UCSD-AML1 (cell line): ENCODE measurements around the gene SKP2.
A peak's percentile ranks its signal among the peaks of the same experiment; 100 is the strongest.
"Not testable (repeated sequence)": the region's sequence is repeated elsewhere in the genome, so short reads cannot be mapped to it uniquely, and the experiment has no call there.

Experiments
- DNase-seq: peaks from one replicate; lab custom pipeline; 2025; ENCODE audit not compliant: unreplicated experiment; lab: John Stamatoyannopoulos, UW

Gene SKP2

GRCh38 chr5:36151434-36152323 is at the start of gene SKP2, which contains the start of gene LMBRD2:
Gene SKP2 (plus strand): TSS chr5:36152111. CDS start chr5:36152263, 152 bp downstream.
Gene LMBRD2 (minus strand): TSS chr5:36151887. CDS start chr5:36143349, 8,538 bp downstream.
- DNase-seq, result peak; percentile 96

DNA sequence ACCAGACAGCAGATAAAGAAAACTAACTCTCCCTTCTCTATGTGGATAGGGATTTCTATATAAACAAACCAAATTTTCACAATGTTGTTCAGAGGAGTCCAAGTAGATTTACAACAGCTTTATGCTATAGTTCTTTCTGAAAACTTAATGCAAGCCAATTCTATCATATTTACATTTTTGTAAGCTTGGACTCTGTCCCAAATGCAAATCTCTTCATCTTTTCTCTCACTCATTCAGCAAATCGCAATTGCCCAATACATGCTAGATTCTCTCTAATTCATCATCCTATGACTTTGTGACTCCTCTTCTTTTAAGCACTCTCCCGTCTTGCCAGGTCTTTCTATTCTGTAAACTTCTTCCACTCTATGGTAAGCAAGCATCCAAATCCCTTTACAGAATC is 46.1 kb upstream of the SKP2 start:
- DNase-seq, result no peak

DNA sequence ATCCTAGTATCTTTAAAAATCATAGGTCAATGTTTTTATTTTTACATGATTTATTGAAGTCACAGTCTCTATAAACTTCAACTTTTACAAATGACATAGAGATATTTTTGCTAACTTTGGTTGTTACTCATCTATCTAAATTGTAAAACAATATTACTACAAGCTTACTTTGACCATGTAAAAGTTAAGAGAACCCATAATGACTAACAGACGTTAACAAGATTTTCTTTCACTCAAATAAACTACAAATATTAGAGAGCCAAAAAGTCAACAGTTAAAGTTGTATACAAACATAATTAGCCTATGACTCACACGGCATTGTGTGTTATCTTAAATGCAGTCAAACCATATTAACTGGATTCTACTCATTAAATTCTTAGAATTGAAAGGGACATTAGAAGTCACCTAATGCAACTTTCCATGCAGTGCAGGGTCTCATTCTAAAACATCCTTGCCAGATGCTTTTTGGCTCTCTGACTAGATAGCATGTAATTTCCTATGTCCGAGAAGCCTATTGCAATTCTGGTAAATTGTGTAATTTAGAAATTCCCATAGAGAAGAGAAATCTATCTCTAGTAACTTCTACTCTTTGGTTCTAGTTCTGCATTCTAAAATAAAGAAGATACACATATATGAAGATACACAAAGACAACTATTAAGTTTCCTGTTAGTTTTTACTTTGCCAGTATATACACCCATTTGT is 43.0 kb upstream of the SKP2 start:
- DNase-seq, result no peak

- DNase-seq, result no peak
Observed at GRCh38 chr5:36111238-36111637, 40.7 kb upstream of the SKP2 start.

- DNase-seq, result no peak
Observed at GRCh38 chr5:36125868-36126267, 26.0 kb upstream of the SKP2 start.

DNA sequence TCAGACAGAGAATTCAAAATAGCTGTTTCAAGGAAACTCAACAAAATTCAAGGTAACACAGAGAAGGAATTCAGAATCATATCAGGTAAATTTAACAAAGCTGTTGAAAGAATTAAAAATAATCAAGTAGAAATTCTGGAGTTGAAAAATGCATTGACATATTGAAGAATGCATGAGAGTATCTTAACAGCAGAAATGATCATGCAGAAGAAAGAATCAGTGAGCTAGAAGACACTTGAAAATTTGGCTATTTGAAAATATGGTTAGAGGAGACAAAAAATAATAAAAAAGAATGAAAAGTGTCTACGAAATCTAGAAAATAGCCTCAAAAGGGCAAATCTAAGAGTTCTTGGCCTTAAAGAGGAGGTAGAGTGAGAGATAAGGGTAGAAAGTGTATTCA is 23.1 kb upstream of the SKP2 start:
- no peak for DNase-seq

- not testable (repeated sequence) for DNase-seq
Observed at GRCh38 chr5:36129666-36130065, 22.2 kb upstream of the SKP2 start.

DNA sequence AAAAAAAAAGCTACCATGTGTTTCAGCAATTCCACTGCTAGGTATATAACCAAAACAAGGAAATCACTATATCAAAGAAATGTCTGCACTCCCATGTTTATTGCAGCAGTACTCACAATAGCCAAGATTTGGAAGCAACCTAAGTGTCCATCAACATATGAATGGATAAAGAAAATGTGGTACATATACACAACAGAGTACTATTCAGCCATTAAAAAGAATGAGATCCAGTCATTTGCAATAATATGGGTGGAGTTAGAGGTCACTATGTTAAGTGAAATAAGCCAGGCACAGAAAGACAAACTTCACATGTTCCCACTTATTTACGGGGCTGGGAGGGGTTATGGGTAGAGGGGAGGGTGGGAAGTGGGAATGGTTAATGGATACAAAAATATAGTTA is 18.9 kb upstream of the SKP2 start:
- DNase-seq, result not testable (repeated sequence)

GRCh38 chr5:36135988-36136387 is 15.9 kb upstream of the SKP2 start:
- DNase-seq, result no peak

GRCh38 chr5:36136581-36136980 is 15.3 kb upstream of the SKP2 start:
- no peak for DNase-seq

- no peak for DNase-seq
Observed at GRCh38 chr5:36138900-36139683, 12.8 kb upstream of the SKP2 start.

GRCh38 chr5:36145311-36145710 is 6.6 kb upstream of the SKP2 start:
- DNase-seq, result no peak

GRCh38 chr5:36146390-36146789 is 5.5 kb upstream of the SKP2 start:
- DNase-seq, result no peak

DNA sequence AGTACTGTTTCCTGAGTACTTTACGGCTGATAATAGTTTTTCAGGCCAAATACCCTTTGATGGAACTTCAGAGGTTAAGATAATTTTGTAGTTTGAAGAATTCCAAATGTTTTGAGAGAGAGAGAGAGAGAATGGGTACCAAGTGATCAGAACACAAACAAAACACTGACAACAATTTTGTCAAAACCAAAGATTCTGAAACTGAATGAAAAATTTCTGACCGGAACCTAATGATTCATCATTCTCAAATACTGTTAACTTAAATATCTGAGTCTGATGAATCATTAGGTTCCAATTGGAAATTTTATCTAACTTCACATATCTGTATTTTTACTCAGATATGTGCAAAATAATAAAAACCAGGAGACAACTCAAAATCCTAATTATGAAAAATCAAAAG is 4.2 kb upstream of the SKP2 start:
- no peak for DNase-seq

GRCh38 chr5:36150676-36151433 is 1.1 kb upstream of the SKP2 start:
- DNase-seq, result peak; percentile 58

DNA sequence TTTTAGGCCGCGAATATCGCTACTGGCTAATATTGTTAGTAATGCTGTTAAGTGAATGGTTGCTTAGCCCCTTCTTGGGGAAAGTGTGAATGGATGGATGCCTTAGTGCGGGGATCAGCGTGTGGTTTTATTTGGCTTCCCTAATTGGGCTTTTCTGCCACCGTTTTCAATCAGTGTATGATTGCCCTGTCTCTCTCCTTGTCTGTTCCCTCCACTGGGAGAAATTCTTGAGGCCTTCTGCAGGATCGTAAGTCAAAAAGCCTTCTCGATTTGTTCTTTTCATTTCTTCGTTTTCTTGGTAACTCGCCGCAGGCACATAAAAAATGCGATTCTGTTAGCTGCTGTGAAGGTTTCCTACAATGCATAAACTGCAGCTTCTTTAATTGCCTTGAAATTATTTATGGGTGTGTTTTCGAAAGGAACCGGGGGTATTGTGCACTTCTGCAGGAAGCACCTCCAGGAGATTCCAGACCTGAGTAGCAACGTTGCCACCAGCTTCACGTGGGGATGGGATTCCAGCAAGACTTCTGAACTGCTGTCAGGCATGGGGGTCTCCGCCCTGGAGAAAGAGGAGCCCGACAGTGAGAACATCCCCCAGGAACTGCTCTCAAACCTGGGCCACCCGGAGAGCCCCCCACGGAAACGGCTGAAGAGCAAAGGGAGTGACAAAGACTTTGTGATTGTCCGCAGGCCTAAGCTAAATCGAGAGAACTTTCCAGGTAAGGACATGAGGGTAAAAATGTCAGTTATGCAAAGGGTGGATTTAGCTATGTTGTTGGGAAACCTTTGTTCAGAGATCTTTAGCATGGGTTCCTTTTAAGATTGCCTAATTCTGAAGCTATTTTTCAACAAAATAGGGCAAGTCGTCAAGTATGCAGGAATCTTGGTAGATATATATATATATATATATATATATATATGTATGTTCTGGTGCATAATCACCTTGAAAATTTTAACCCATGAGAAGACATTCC is 700 bp downstream of the SKP2 start:
- peak; percentile 15 for DNase-seq

DNA sequence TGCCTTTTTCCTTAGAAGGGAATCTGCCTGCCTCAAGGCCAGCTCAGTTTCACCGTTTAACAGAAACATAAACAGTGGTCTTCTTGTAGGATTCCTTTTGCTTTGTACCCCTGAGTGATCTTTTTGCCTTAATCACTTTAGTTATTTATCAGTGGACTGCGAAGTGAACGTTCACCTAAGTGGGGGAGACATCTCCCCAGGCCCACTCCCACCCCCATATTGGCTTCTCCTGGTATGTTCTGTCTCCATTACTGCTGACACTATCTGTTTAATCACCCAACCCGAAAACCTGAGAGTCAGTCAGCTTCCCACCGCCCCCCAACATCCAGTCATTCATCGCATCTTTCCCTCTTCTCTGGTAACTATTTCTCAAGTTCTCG is 1.4 kb downstream of the SKP2 start:
- DNase-seq, result no peak

DNA sequence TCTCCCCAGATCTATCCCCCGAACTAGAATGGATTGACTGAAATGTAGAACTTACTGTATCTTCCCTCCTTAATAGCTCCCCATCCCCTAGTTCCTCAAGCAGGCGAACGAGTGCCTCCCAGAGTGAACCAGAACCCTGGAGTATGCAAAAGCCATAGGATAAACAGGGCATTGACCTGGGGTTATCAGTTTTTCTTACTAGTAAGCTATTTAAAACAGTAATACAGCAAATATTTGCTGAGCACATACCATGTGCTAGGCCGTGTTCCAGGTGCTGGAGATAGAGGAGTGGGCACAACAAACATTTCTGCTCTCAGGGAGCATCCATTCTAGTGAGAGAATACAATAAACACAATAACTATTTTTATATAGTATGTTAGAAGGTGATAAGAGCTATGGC is 1.8 kb downstream of the SKP2 start:
- no peak for DNase-seq

DNA sequence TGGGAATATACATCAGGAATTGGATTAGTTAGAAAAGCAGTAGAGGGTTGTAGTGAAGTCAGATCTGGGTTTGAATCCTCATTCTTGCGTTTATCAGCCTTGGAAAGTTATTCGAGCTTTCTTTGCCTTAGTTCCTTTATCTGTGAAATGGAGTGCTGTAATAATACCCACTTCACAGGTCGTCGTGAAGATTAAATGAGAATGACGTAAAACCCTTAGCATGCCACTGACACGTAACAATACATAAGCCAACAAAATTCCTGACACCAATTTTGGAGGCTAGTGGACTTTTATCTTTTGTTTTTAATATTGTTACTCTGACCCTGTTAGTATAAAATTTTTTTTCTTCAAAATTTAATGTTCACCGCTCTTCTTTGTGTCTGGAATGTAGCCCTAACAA is 3.4 kb downstream of the SKP2 start:
- DNase-seq, result no peak
